Inferior parietal cortex (tissue), 1 donor: ENCODE results near the gene POLA1.
A peak's percentile ranks its signal among the peaks of the same experiment; 100 is the strongest.

Source experiments
- DNase-seq: peaks from one replicate; pipeline ENCODE4 v3.0.0-alpha.2; 2016; ENCODE audit errors: extremely low spot score

The POLA1 gene

GRCh38 chrX:25010784-25011588 is 317.3 kb downstream of the POLA1 start:
- no peak for DNase-seq

GRCh38 chrX:25011589-25012432 is 318.1 kb downstream of the POLA1 start:
- no peak for DNase-seq

- DNase-seq: no peak
Measured at GRCh38 chrX:25012433-25012735, 318.7 kb downstream of the POLA1 start.

GRCh38 chrX:25012793-25013631 is 319.3 kb downstream of the POLA1 start:
- DNase-seq: no peak

GRCh38 chrX:25013632-25014365 is 320.1 kb downstream of the POLA1 start:
- DNase-seq: no peak

- no peak for DNase-seq
Measured at GRCh38 chrX:25014366-25014838, 320.7 kb downstream of the POLA1 start.

GRCh38 chrX:25015486-25016360 is 322.0 kb downstream of the POLA1 start, which contains the start of gene ARX:
ARX (minus strand) TSS chrX:25015965; CDS start chrX:25015737, 228 bp downstream.
- peak; percentile 44 for DNase-seq

GRCh38 chrX:25016361-25016671 is 322.6 kb downstream of the POLA1 start:
- DNase-seq: no peak

GRCh38 chrX:25016938-25017598 is 323.4 kb downstream of the POLA1 start:
- DNase-seq: no peak

GRCh38 chrX:25017667-25018247 is 324.0 kb downstream of the POLA1 start:
- DNase-seq: no peak

GRCh38 chrX:25018682-25019081 is 325.0 kb downstream of the POLA1 start:
- DNase-seq: no peak

- no peak for DNase-seq
Measured at GRCh38 chrX:25019707-25020390, 326.1 kb downstream of the POLA1 start.

- no peak for DNase-seq
Measured at GRCh38 chrX:25020391-25020904, 326.7 kb downstream of the POLA1 start.

- no peak for DNase-seq
Measured at GRCh38 chrX:25020905-25021449, 327.3 kb downstream of the POLA1 start.

- DNase-seq: no peak
Measured at GRCh38 chrX:25022499-25023325, 329.0 kb downstream of the POLA1 start.

- no peak for DNase-seq
Measured at GRCh38 chrX:25023908-25024307, 330.2 kb downstream of the POLA1 start.

GRCh38 chrX:25025615-25026014 is 331.9 kb downstream of the POLA1 start:
- DNase-seq: no peak
